GM12878 (cell line): ENCODE measurements around the gene SOX5.

Experiments
- ATF3 ChIP-seq: IDR thresholded peaks from 2 replicates; pipeline ENCODE4 v1.6.1; 2011; ENCODE audit warnings: low read depth, mild to moderate bottlenecking, low read length, moderate library complexity, borderline replicate concordance; ENCODE audit errors: extremely low read depth
- CTCF ChIP-seq, 3 experiments: IDR thresholded peaks in 2 of 3; conservative IDR thresholded peaks in 1 of 3; 2 replicates each; pipeline ENCODE4 v1.5.1; 2011; ENCODE audit warnings: low read depth in 3 of 3, low read length in 3 of 3, mild to moderate bottlenecking in 3 of 3, control low read depth in 2 of 3, moderate library complexity in 2 of 3, inconsistent platforms in 1 of 3, mixed read lengths in 1 of 3; ENCODE audit not compliant: control insufficient read depth in 2 of 3, insufficient read depth in 1 of 3; ENCODE audit errors: extremely low read depth in 1 of 3
- EP300 ChIP-seq, 2 experiments: fragments of 150-350 bp in 1 of 2; IDR thresholded peaks; 2 replicates each; pipeline ENCODE4 v1.6.1; 2011 to 2012; ENCODE audit warnings: low read depth in 2 of 2, low read length in 2 of 2, borderline replicate concordance in 1 of 2, improper control_type of control experiment in 1 of 2, inconsistent platforms in 1 of 2; ENCODE audit not compliant: control insufficient read depth in 1 of 2
- JUND ChIP-seq: IDR thresholded peaks from 2 replicates; pipeline ENCODE4 v1.6.1; 2012; ENCODE audit warnings: low read depth, mild to moderate bottlenecking, low read length, improper control_type of control experiment, moderate library complexity
- NKRF ChIP-seq: fragments of 450-650 bp; conservative IDR thresholded peaks from 2 replicates; pipeline ENCODE4 v1.6.1; 2017; ENCODE audit warnings: mild to moderate bottlenecking, moderate library complexity
- POLR2A ChIP-seq: IDR thresholded peaks from 2 replicates; pipeline ENCODE4 v1.6.1; 2011; ENCODE audit warnings: low read depth, mild to moderate bottlenecking, low read length
- POLR2AphosphoS5 ChIP-seq: IDR thresholded peaks from 2 replicates; pipeline ENCODE4 v1.6.1; 2011; ENCODE audit warnings: mild to moderate bottlenecking, low read length, inconsistent platforms
- RAD51 ChIP-seq: fragments of 450-650 bp; IDR thresholded peaks from 2 replicates; pipeline ENCODE4 v1.6.1; 2016; ENCODE audit warnings: moderate library complexity, mild to moderate bottlenecking, inconsistent platforms
- SMAD1 ChIP-seq: fragments of 450-650 bp; IDR thresholded peaks from 2 replicates; pipeline ENCODE4 v1.6.1; 2018; ENCODE audit warnings: mild to moderate bottlenecking, low read depth; ENCODE audit not compliant: partially characterized antibody
- SP1 ChIP-seq: IDR thresholded peaks from one replicate; pipeline ENCODE4 v1.6.1; 2011; ENCODE audit warnings: low read depth, low read length
- YBX1 ChIP-seq: fragments of 450-650 bp; IDR thresholded peaks from 2 replicates; pipeline ENCODE4 v1.6.1; 2016; ENCODE audit warnings: antibody characterized with exemption
- YY1 ChIP-seq: IDR thresholded peaks from 2 replicates; pipeline ENCODE4 v1.6.1; 2011; ENCODE audit warnings: low read depth, mild to moderate bottlenecking, low read length

- TF ChIP-seq YY1 (no peak), CTCF (IDR thresholded peaks at IDR 0.05 in 2 of 3, conservative IDR thresholded peaks at IDR 0.05 in 1 of 3; ENCODE audit: control insufficient read depth in 2 of 3, extremely low read depth in 1 of 3, insufficient read depth in 1 of 3, low read depth in 3 of 3, low read length in 3 of 3) (no peak), ATF3 (no peak), POLR2A (no peak), RAD51 (no peak), POLR2AphosphoS5 (no peak), SMAD1 (no peak), YBX1 (no peak), JUND (no peak), EP300 (IDR thresholded peaks at IDR 0.05; ENCODE audit: borderline replicate concordance in 1 of 2, control insufficient read depth in 1 of 2, low read depth in 2 of 2, low read length in 2 of 2) (no peak), SP1 (no peak), NKRF (no peak)
Observed at GRCh38 chr12:23655884-23656283, 293.6 kb downstream of the SOX5 start.
